Measurements from ENCODE around the gene STK40.

Gene STK40

DNA sequence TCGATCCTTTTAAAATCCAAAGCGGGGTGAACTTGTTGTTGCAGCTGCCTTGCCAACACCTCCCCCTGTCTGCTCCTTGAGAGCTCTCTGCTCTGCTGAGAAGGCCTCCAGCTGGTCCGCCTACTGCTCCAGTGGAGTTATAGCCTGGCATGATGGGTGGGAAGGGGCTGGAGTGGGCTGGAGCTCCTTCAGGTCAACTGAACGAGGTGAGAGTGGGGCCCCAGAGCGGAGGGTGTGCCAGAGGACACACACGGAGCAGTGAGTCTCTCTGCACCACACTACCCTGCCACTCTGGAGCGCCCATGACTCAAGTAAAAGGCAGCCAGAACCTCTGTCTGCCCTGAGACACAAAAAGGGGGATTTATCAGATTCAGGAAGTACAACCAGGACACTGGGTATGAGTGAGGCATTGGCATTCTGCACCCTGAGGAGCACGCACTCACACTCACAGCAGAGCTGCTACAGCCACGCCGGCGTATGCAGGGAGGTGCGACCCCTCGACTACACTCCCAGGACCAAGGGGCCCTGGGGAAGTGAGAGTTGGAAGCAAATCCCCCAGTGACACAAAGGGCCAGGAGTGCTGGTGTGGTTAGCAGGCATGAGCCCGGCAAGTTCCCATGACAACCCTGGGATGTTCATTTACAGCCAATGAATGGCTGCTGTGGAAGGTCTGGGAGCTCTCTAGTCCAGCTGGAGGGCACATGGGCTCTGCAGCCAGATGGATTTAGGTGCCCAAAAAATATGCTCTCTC lies 34.3 kb downstream of the STK40 start:
- Histone ChIP-seq H3K36me3 (ENCODE audit: control insufficient read depth, low read length) (peaks cover 91% of the 10 kb centered on the region), H3K4me1 (ENCODE audit: control insufficient read depth, low read length) (no peaks in the 10 kb centered on the region), H3K4me2 (ENCODE audit: low read length) (no peak overlapping the region), H3K9me2 (replicated peaks; ENCODE audit: control insufficient read depth, low read length) (no peaks in the 10 kb centered on the region), H3K79me2 (ENCODE audit: control insufficient read depth, low read length) (no peaks in the 10 kb centered on the region), H3F3A (ENCODE audit: control insufficient read depth, insufficient read depth) (no peaks in the 10 kb centered on the region), H4K20me1 (ENCODE audit: control insufficient read depth, insufficient read depth, low read depth, low read length) (no peaks in the 10 kb centered on the region), H3K9me3 (ENCODE audit: control insufficient read depth, insufficient read depth, low read length) (no peaks in the 10 kb centered on the region), H3K4me3 (ENCODE audit: low read length) (no peak overlapping the region), H3K27me3 (ENCODE audit: control insufficient read depth, low read length) (no peaks in the 10 kb centered on the region), H3K27ac (ENCODE audit: low read depth, low read length) (no peak overlapping the region)
- TF ChIP-seq, protein P1, sequence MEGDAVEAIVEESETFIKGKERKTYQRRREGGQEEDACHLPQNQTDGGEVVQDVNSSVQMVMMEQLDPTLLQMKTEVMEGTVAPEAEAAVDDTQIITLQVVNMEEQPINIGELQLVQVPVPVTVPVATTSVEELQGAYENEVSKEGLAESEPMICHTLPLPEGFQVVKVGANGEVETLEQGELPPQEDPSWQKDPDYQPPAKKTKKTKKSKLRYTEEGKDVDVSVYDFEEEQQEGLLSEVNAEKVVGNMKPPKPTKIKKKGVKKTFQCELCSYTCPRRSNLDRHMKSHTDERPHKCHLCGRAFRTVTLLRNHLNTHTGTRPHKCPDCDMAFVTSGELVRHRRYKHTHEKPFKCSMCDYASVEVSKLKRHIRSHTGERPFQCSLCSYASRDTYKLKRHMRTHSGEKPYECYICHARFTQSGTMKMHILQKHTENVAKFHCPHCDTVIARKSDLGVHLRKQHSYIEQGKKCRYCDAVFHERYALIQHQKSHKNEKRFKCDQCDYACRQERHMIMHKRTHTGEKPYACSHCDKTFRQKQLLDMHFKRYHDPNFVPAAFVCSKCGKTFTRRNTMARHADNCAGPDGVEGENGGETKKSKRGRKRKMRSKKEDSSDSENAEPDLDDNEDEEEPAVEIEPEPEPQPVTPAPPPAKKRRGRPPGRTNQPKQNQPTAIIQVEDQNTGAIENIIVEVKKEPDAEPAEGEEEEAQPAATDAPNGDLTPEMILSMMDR (IDR thresholded peaks at IDR 0.05; ENCODE audit: low read depth, low read length, poor library complexity, severe bottlenecking) = no peak
- no peak for TF ChIP-seq EZH2phosphoT487 (IDR thresholded peaks at IDR 0.05; ENCODE audit: borderline replicate concordance, low read length)

DNA sequence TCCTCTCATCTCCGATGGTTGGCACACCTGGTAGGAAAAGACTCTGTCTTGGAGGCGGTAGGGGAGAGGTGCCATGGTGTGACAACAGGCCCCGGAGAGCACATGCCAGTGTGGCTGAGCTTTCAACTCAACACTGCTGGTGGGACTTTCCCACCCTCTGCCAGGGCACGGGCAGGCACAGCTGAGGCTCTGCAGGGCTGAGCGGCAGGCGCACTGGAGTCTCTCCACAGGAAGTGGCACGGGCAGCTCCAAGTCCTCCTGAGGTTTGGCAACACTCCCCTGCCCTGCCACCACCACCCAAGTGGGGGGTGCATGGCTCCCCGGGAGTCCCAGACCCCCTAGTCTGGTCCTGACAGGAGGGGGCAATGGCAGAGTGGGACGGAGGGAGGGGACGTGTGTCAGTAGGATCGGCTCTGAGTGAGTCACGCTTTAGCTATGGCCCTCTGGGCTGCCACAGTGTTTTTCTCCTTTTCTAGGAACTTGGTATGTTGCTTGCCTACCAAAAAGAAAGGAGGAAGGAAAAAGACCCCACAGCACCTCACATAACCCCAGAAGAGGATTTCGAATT lies 35.0 kb downstream of the STK40 start:
- Histone ChIP-seq H3K9me2 (replicated peaks; ENCODE audit: control insufficient read depth, low read length) (no peaks in the 10 kb centered on the region), H3K4me3 (ENCODE audit: low read length) (no peak overlapping the region), H3K36me3 (ENCODE audit: control insufficient read depth, low read length) (peaks cover 90% of the 10 kb centered on the region), H3K4me2 (ENCODE audit: low read length) (no peak overlapping the region), H3K79me2 (ENCODE audit: control insufficient read depth, low read length) (no peaks in the 10 kb centered on the region), H4K20me1 (ENCODE audit: control insufficient read depth, insufficient read depth, low read depth, low read length) (no peaks in the 10 kb centered on the region), H3K27me3 (ENCODE audit: control insufficient read depth, low read length) (no peaks in the 10 kb centered on the region), H3K4me1 (ENCODE audit: control insufficient read depth, low read length) (no peaks in the 10 kb centered on the region), H3F3A (ENCODE audit: control insufficient read depth, insufficient read depth) (no peaks in the 10 kb centered on the region), H3K27ac (ENCODE audit: low read depth, low read length) (no peak overlapping the region), H3K9me3 (ENCODE audit: control insufficient read depth, insufficient read depth, low read length) (no peaks in the 10 kb centered on the region)
- TF ChIP-seq, protein P1 (IDR thresholded peaks at IDR 0.05; ENCODE audit: low read depth, low read length, poor library complexity, severe bottlenecking) = no peak

GRCh38 chr1:36349839-36350238 lies 35.9 kb downstream of the STK40 start:
- Histone ChIP-seq H3K9me2 (replicated peaks; ENCODE audit: control insufficient read depth, low read length) (no peaks in the 10 kb centered on the region), H4K20me1 (ENCODE audit: control insufficient read depth, insufficient read depth, low read depth, low read length) (no peaks in the 10 kb centered on the region), H3K79me2 (ENCODE audit: control insufficient read depth, low read length) (no peaks in the 10 kb centered on the region), H3K27ac (ENCODE audit: low read depth, low read length) (no peak overlapping the region), H3K4me1 (ENCODE audit: control insufficient read depth, low read length) (no peaks in the 10 kb centered on the region), H3K4me3 (ENCODE audit: low read length) (no peak overlapping the region), H3K27me3 (ENCODE audit: control insufficient read depth, low read length) (no peaks in the 10 kb centered on the region), H3K9me3 (ENCODE audit: control insufficient read depth, insufficient read depth, low read length) (no peaks in the 10 kb centered on the region), H3F3A (ENCODE audit: control insufficient read depth, insufficient read depth) (no peaks in the 10 kb centered on the region), H3K4me2 (ENCODE audit: low read length) (no peak overlapping the region), H3K36me3 (ENCODE audit: control insufficient read depth, low read length) (peaks cover 89% of the 10 kb centered on the region)
- TF ChIP-seq, protein P1 (IDR thresholded peaks at IDR 0.05; ENCODE audit: low read depth, low read length, poor library complexity, severe bottlenecking) = no peak
- no peak for TF ChIP-seq EZH2phosphoT487 (IDR thresholded peaks at IDR 0.05; ENCODE audit: borderline replicate concordance, low read length)

All from DOHH2 (cell line).